Measurements from ENCODE around the gene DNAJB8. TPM values are rescaled to one million over a fixed set of nuclear protein-coding genes. Genes with fewer than 3 reads are reported as not detected.

Gene DNAJB8
- polyA plus RNA-seq, 2 of the 4 experiments (the other 2 are of a cell fraction): not detected

GRCh38 chr3:128455116-128455515 is 11.6 kb downstream of the DNAJB8 start:
- 71% methylated on average over 5 of the region's 5 CpGs for WGBS (ENCODE audit: missing lambda C conversion rate)
- CTCF ChIA-PET: interaction anchor here (1.0 kb wide), 1 partner anchor 13 kb away, joined by 3 read pairs; no protein-coding TSS in a partner anchor
- H3K4me1 ChIP-seq: no peaks in the 10 kb centered on the region

GRCh38 chr3:128454310-128454618 is 12.4 kb downstream of the DNAJB8 start:
- no CpG with 5 or more reads among the region's 2 CpGs for WGBS (ENCODE audit: missing lambda C conversion rate)
- ChIA-PET CTCF (interaction anchor here (1.1 to 1.2 kb wide), 2 partner anchors 28 to 154 kb away, joined by 3 read pairs; no protein-coding TSS in a partner anchor), POLR2A (no interaction called here)
- Histone ChIP-seq H3K27ac (no peak overlapping the region), H3K4me1 (no peaks in the 10 kb centered on the region), H3K4me2 (no peak overlapping the region), H3K4me3 (no peak overlapping the region), H3K9me3 (no peaks in the 10 kb centered on the region)
- TF ChIP-seq CHD4 (IDR thresholded peaks at IDR 0.05; ENCODE audit: borderline replicate concordance) (no peak), JUNB (IDR thresholded peaks at IDR 0.05) (no peak), FOXS1 (CRISPR knock-in tag; IDR thresholded peaks at IDR 0.05) (no peak), HEYL (CRISPR knock-in tag; IDR thresholded peaks at IDR 0.05) (no peak)
- ATAC-seq: no peak
- no peak for DNase-seq (ENCODE audit: low read depth in 1 of 2, low spot score in 1 of 2)
- FAIRE-seq: no peak

More at GRCh38 chr3:128455116-128455515, 11.6 kb downstream of the DNAJB8 start:
- Histone ChIP-seq H3K4me3 (no peak overlapping the region), H3K27ac (no peak overlapping the region), H3K9me3 (no peaks in the 10 kb centered on the region), H3K4me2 (no peak overlapping the region)
- DNase-seq (ENCODE audit: low read depth in 1 of 2, low spot score in 1 of 2) (no peak), ATAC-seq (no peak), FAIRE-seq (no peak)
- TF ChIP-seq GATA3 (IDR thresholded peaks at IDR 0.05; ENCODE audit: borderline replicate concordance): no peak
- TF ChIP-seq HOXB13 (CRISPR knock-in tag; IDR thresholded peaks at IDR 0.05; ENCODE audit: low read depth): no peak
- TF ChIP-seq KDM1A (IDR thresholded peaks at IDR 0.05; ENCODE audit: low read depth): no peak
- TF ChIP-seq, protein P1, sequence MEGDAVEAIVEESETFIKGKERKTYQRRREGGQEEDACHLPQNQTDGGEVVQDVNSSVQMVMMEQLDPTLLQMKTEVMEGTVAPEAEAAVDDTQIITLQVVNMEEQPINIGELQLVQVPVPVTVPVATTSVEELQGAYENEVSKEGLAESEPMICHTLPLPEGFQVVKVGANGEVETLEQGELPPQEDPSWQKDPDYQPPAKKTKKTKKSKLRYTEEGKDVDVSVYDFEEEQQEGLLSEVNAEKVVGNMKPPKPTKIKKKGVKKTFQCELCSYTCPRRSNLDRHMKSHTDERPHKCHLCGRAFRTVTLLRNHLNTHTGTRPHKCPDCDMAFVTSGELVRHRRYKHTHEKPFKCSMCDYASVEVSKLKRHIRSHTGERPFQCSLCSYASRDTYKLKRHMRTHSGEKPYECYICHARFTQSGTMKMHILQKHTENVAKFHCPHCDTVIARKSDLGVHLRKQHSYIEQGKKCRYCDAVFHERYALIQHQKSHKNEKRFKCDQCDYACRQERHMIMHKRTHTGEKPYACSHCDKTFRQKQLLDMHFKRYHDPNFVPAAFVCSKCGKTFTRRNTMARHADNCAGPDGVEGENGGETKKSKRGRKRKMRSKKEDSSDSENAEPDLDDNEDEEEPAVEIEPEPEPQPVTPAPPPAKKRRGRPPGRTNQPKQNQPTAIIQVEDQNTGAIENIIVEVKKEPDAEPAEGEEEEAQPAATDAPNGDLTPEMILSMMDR (IDR thresholded peaks at IDR 0.05): no peak
- no peak for TF ChIP-seq EP300 (IDR thresholded peaks at IDR 0.05)
- TF ChIP-seq JUN (IDR thresholded peaks at IDR 0.05): no peak
- no peak for TF ChIP-seq FOXS1 (CRISPR knock-in tag; IDR thresholded peaks at IDR 0.05)
- no peak for TF ChIP-seq REST (IDR thresholded peaks at IDR 0.05)
- no peak for TF ChIP-seq CBX2 (IDR thresholded peaks at IDR 0.05; ENCODE audit: borderline replicate concordance, low read depth)
- TF ChIP-seq CHD2 (IDR thresholded peaks at IDR 0.05; ENCODE audit: low read length, partially characterized antibody): no peak
- no peak for TF ChIP-seq MAZ (IDR thresholded peaks at IDR 0.05; ENCODE audit: borderline replicate concordance, low read depth, low read length)
- no peak for TF ChIP-seq JUNB (IDR thresholded peaks at IDR 0.05)
- TF ChIP-seq HDAC2 (IDR thresholded peaks at IDR 0.05): no peak
- TF ChIP-seq HEYL (CRISPR knock-in tag; IDR thresholded peaks at IDR 0.05): no peak
- no peak for TF ChIP-seq ZC3H11A (IDR thresholded peaks at IDR 0.05)
- TF ChIP-seq ZFP36 (IDR thresholded peaks at IDR 0.05; ENCODE audit: borderline replicate concordance, partially characterized antibody): no peak
- POLR2A ChIA-PET: no interaction called here

GRCh38 chr3:128453501-128454309 is 13.0 kb downstream of the DNAJB8 start:
- CTCF ChIA-PET: interaction anchor here (1.1 to 1.2 kb wide), 2 partner anchors 28 to 155 kb away, joined by 3 read pairs; no protein-coding TSS in a partner anchor
- ATAC-seq (no peak), FAIRE-seq (no peak), DNase-seq (ENCODE audit: low read depth in 1 of 2, low spot score in 1 of 2) (no peak)
- no peak overlapping the region for H3K4me3 ChIP-seq
- no peak overlapping the region for H3K27ac ChIP-seq
- WGBS (ENCODE audit: missing lambda C conversion rate): 19% methylated on average over 4 of the region's 21 CpGs
- H3K9me3 ChIP-seq: no peaks in the 10 kb centered on the region
- no peak overlapping the region for H3K4me2 ChIP-seq
- H3K4me1 ChIP-seq: no peaks in the 10 kb centered on the region
- POLR2A ChIA-PET: no interaction called here
- TF ChIP-seq SREBF2 (IDR thresholded peaks at IDR 0.05) (no peak), ELK1 (IDR thresholded peaks at IDR 0.05; ENCODE audit: low read depth, low read length) (no peak), EHMT2 (IDR thresholded peaks at IDR 0.05; ENCODE audit: low read depth) (no peak), E2F6 (IDR thresholded peaks at IDR 0.05; ENCODE audit: borderline replicate concordance, low read depth) (no peak), NPAS2 (CRISPR knock-in tag; IDR thresholded peaks at IDR 0.05; ENCODE audit: borderline replicate concordance) (no peak), REST (IDR thresholded peaks at IDR 0.05) (no peak)

Measured in A549 (cell line).